Astrocyte of the hippocampus (primary cell): ENCODE measurements around the gene OPALIN.
A peak's percentile ranks its signal among the peaks of the same experiment; 100 is the strongest.

Experiments
- DNase-seq: peaks from one replicate; pipeline ENCODE4 v3.0.0; 2011; ENCODE audit warnings: low read depth, low spot score

Gene OPALIN, protein sequence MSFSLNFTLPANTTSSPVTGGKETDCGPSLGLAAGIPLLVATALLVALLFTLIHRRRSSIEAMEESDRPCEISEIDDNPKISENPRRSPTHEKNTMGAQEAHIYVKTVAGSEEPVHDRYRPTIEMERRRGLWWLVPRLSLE

DNA sequence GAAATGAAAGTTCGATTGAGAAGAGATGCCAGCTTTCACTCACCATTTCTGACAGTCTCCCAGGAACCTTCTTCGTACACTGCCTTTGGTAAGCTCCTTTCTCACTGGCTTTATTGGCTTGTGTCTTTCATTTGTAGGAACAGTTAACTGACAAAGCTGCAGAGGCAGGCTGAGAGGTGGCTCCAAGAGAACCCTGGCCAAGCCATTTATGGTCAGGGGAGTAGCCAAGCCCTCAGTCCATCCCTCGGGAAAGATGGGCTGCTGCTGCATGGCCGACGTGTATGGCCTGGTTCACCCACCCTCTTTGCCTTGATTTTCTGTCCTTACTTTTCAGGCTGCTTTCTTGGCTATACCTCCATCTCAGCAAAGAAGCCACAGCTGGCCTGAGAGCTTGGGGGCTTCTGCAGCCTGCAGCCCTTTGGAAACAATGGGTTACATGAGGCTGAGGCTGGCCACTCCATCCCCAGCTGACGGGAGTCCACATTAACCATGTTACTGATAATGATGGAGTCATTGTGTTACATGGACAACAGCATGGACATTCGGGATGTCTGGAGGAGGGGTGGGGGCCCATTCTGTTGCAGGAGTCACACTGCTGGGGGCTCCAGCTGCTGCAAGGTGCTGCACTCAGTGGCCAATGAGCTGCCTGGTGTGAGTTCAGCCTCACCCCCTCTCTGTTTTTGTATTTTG is at the start of gene OPALIN:
Gene OPALIN, minus strand, starts transcription at position 152 of the 690 bp plus-strand sequence. Its CDS starts 106 bp downstream, at position 46.
- DNase-seq = no peak

DNA sequence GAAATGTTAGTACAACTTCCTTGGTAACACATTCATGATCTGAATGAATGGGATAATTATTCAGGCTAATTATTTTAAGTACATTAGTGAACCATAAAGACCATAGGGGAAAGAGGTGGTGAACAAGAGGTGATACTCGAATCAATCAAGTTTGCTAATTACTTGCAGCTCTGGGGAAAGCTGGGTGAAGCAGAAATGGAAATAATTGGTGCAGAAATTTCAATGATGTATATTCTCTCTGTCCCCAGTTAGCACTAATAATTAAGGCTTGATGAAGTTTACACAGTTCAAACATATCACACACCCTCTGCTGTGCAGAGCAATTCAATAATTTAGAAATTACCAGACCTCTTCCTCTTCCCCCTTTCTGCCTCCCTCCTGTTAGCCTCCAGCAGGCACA is 49.4 kb upstream of the OPALIN start:
- no peak for DNase-seq

DNA sequence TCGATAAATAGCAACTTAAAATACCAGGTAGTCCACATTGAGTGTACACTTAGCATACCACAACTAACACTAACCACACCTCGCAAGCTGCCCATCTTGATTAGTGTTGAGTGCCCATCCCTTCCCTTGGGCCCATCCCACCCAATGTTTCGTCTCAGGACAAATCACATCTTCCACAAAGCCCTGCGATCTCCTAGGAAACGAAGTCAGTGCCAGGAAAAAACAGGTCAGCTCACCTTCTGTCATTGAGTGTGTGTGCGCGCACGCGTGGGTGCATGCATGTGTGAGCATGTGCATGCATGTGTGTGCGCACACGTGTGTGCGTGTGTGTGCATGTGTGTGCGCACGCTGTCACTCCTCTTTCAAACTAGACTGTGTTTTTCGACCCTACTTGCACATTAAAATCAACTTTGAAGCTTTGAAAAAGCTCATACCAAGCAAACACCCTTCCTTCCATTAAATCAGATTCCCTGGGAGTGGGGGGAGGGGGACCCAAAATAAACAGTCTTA is 48.8 kb upstream of the OPALIN start:
- no peak for DNase-seq

DNA sequence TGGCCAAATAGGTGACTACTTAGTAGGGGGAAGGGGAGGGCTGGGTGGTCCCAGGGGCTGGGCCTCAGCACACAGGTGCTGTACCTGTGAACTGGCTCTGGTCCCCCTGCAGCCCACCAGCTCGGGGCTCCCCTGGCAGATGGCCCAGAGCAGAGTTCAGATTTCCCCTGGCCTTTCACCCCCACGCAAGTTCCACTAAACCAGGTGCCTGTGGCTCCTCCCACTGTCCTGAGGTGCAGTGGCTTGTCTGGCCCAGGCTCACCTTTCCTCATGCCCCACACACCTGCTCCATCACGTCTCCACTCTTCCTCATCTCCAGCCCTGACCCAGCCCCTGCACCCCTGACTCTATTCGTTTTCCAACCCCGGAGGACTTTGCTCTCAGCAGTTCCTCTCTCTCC is 47.3 kb upstream of the OPALIN start:
- no peak for DNase-seq

DNA sequence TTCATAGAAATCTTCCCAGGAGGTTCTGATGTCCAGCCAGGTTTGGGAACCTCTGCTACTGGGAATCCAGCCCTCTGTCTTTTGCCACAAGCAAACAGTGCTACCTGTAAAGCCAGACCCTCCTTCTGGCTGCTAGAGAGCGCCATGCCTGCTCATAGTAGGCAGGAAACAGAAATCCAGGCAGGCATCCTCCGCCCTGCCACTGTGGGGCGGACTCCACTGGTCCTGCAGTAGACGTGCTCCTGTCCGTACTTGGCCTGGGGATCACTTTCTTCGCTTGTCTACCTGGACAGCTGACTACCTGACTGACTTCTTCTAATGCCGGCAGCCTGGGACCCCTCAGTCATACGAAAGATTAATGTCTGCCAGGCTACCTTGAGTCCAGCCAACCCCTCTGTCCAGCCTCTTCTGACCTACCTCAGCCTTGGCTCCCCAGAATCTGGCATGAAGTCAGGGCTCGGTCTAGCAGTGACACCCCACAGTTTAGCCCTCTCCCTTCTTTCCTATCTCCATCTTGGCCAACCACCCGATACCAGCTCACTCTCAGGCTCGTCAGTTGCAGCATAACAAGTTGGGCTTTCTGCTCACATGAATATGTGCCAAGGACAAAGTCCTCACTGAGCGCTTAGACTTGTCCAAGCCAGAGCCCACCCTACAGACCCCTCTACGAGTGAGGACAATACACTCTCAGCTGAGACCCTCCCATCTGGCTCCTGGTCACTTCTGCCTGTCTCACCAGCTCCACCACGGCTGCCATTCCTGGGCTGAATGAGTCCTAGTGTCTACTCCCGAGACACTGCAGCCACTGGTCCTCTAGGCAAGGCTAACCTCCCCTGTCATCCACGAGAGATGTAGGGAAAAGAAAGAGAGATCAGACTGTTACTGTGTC is 43.9 kb upstream of the OPALIN start:
- no peak for DNase-seq

DNA sequence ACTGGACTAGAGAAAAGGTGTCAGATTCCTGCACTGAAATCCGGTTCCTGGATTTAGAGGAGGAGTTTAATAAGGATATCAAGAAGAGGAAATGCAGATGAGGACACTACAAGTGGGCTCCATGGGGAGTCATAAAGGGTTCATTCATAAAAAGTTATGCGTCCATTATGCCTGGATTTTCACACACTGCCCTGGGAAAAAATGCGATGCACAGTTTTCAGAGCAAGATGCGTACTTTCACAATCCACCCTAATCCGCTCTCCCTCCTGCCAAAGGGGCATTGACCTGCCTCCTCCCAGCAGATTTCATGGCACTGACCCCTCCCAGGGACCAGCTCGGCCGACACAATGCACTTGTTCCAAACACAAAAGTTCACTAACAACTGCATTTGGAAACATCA is 42.2 kb upstream of the OPALIN start:
- DNase-seq = no peak

DNA sequence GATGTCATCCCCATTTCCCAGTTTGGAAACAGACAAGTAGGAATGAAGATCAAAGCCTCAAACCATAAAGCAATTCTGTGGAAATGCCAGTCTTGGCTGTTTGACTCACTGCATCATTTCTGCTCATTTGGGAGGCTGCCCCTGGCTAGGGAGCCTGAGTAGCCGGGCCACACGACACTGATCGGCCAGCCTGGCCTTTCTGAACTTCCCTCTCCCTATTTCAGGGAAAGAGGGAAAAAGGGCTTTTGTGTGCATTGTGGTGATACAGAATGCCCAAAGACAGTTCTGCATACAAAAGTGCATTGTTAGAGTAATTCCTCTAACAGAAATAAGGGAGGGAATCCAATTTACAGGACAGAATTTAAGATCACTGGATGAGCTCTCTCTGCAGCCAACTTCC is 41.7 kb upstream of the OPALIN start:
- DNase-seq = peak; percentile 15

DNA sequence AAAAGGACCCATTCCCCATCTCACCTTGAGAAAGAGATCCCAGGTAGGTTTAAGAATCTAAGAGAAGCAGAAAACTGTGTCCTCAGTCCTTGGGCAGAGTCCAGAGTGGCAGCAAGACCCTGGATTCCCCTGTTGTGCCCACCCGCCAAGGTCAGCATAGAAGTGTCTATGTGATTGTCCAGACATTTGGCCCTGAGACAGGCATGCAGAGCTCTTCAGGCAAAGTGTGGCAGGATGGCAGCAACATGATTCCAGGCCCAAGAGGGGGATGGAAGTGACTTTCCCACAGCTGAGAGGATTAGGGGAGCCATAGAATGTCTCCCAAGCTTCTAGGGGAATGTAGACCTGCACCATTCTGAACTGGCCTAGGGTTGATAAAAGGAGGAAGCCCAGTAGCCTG is 39.1 kb upstream of the OPALIN start:
- DNase-seq = no peak

DNA sequence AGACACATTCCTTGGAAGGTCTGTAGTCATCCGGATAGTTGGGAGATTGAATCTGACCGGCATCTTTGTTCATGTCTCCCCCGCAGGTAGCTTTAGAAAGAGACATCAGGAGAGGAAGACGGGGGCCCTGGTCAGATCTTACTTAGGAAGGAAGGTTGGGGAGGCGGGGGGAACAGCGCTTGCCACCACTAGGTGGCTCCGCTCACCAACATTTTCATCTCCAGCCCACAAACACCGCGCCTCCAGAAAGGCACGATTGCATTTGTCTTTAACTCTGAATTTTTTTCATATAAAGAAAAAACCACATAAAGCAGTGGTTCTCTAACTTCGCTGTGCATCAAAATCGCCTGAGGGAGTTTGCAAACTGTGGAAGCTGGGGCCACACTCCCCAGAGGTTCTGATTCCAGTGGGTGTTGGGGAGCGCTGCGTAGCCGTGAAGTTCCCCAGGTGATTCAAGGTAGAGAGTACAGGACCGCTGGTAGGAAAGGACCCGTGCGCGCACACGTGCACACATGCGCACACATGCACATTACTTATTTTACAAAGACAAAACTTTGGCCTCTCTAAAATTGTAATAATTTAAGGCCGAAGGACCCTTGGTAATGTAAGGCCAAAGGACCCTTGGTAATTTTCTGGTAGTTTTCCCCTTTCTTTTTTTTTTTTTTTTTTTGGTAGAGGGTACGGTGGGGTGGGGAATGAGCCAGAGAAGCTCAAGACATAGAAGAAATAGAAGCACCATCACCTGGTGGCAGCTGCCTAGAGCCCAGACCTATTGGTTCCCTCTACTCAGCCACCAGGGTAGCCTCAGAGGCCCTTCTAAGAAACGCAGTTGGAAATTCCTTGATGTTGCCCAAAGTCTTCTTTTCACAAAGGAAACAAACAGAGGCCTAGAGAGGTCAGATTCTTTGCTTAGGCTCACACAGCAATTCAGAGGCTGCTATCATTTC is 37.4 kb upstream of the OPALIN start:
- peak; percentile 87 for DNase-seq

DNA sequence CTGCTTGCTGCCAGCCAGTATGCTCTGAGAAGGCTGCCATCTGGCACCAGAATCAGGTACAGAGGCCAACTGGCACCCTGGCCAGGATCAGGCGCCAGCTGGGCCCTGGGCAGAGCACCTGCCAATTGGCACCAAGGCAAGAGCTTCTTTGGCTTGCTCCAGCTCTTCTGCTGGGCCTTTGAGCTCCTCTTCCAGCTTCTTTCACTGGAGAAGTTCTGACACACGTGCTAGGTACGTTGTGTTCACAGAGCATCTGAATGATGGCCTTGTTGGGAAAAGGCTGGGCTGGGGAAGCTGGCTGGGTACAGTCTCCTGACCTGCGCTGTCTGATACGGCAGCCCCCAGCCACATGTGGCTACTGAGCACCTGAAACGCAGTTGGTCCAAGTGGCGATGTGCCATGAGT is 31.7 kb upstream of the OPALIN start:
- DNase-seq = peak; percentile 16

DNA sequence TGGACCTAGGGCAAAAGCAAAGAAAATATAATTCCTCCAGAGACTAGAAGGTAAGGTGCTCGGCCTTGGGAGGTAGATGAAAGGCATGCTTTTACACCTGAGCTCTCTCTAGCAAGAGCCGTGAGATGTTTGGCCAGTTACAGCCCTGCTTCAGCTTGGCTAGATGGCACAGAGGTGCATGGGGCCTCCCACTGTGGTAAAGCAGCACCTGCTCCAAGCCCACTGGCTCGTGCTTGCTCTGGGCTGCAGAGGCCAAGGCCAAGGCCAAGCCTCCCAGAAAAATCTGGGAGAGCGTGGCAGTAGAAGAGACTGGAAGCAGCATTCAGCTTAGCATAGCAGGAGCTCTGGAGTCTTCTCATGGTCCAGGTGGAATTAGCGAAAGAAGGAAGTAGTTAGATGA is 31.0 kb upstream of the OPALIN start:
- DNase-seq = no peak

DNA sequence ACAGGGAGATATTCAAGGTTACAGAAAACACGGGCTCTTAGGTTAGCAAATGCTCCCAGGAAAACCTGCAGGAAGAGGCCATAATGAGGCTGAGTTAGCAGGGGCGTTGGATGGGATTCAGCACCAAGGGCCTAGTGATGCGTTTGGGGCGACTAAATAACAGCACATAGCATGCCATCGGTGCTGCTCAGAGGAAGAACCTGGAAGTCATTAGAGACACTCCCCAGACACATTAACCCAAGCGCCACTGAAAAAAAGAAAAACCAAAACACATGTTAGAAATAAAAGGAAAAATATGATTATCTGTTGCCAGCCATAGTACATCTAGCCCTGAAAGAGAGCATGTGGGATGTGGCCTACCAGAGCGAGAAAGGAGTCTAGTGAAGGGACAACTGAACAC is 28.8 kb upstream of the OPALIN start:
- peak; percentile 28 for DNase-seq

DNA sequence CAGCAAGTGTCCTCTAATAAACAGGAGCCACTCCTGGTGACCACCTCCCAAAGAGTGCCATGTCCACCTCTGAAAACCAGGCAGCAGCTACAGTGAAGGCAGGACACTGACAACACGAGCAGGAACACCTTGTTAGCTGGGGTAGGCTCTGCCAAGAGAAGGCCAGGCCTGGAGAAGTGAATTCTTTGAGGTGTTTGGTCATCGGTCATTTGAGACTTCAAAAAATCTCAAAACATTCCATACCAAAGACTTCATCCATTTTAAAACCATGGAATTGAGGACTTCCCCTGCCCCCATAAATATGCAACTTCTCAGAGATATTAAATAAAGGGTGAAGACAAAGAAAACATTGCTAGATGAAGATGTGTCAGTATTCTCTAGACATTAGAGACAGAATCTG is 28.4 kb upstream of the OPALIN start:
- peak; percentile 58 for DNase-seq

DNA sequence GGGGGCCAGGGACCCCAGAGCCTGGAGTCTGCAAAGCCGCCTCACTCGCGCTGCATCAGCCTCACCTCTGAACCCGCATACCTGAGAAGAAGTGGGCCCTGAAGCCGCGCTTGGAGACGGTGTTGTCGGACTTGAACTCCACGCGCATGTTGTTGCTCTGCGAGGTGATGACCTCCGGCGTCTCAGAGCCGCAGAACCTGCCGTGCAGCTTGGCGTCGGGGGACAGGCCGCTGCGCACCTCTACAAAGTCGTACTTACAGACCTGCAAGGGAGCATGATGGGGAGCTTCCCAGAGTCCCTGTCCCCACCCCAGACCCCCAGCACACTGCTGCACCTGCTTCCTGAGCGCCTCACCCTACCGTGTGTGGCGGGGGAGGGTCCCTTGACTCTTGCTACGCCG is 25.7 kb upstream of the OPALIN start:
- no peak for DNase-seq

DNA sequence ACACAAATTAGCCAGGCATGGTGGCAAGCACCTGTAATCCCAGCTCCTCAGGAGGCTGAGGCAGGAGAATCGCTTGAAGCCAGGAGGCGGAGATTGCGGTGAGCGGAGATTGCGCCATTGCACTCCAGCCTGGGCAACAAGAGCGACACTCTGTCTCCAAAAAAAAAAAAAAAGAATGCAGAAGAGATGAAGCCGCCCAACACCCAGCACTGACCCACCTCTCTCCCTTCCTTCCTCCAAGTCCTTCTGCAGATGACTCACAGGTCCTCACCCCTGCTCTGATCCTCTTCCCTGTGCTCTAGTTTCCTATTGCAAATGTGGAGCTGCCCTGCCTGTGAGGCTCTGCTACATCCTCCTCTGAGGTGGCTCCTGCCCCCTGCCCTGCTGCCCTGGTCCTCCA is 22.0 kb upstream of the OPALIN start:
- DNase-seq = no peak

DNA sequence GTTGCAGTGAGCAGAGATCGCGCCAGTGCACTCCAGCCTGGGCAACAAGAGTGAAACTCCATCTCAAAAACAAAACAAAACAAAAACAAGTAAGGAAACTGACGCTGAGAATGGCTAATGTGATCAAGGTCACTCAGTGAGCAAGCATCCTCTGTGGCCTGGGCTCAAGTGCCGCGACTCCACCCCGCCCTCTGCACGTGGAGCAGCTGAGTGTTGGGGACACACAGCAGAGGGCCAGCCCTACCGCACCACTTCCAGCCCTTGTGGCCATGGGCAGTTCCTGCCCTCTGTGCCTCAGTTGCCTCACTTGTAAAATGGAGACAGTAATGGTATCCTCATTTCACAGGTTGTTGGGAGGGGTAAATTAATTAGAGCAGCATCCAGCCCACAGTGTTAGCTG is 21.0 kb upstream of the OPALIN start:
- no peak for DNase-seq

DNA sequence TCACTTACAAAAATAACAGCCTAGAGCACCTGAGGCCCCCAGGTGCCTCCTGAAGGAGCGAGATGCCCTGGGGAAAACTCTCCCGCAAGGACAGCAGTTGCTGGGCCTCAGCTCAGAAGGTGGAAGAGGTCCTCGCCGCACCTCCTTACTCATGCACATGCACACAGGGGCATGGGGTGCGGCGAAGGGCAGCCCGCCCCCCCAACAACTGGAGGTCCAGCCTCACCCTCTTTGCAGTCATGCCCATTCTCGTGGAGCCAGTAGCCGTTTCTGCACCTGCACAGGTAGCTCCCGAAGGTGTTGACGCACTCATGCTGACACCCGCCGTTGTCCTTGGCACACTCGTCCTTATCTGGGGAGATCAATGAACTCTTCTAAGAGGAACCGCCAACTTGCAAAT is 19.9 kb upstream of the OPALIN start:
- no peak for DNase-seq

DNA sequence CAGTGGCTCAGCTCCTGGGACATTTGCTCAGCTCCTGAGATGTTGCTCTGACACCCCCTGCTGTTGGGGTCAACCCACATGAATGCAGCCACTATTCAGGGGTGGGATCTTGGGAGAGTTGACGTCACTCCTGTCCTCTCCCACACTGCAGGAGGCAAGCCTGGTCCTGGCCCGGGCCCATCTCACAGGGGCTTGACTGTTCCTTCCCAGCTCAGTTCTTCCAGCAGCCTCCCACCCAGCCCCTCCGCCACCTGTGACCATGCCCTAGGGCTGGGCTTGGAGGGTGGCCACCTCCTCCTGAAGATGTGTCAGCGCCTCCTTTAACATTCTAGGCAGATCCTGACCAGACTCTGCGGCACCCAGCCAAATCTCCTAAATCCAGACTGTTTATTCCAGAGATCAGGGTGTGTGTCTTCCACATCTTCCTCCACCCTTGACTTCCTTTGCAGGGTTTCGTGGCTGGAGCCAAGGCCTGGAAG is 19.1 kb upstream of the OPALIN start:
- peak; percentile 37 for DNase-seq

DNA sequence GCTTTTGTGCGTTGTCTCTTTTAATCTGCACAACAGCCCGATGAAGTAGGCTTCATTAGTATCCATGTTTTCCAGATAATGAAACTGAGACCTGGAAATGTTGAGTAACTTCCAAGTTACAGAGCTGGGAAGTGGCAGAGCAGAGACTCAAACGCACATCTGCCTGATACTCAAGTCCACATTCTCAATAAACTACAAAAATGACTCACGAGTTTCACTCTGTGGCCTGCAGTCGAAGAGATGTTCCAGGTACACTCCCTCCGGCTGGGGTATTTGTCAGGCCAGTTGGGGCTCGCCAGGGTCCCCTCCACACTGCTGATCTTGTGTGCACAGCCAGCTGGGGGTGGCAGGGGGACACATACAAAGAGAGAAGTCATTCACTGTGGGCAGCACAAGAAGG is 17.7 kb upstream of the OPALIN start:
- no peak for DNase-seq

DNA sequence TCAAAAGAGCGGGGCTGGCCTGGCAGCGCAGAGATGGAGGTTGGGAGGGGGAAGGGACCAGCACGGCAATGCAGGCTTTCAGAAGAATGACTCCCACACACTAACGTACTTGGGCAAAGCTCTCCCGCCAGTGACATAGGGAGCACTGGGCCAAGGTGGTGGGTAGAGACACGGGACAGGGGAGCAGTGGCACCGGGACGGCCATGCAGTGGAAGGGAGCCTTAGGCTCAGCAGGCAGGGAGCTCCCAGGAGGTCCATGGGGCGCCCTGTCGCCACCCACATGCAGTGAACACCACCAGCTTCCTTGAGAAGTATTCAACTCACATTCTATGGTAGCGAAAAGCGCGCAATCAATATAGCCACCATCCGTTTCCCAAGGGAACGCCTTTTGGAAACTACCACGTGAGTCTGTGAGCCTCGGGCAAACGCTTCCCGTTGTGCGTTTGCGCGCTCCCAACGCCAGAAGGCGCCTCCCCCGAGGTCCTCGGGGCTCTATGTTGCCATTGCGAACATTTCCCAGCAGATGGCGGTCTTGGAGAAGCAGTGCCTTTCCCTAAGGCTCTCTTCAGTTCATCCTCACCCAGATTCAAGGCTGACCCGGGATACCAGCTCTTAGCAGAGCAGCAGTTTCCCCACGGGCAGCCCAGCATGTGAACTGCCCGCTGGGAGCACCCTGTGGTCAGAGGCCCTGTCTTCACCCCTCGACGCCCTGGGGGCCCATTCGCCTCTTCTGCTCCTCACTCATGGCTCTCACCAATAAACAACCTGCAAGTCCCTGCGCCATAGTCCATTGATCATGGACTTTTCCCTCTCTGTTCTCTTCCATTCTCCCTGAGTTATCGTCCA is 16.4 kb upstream of the OPALIN start:
- DNase-seq = peak; percentile 95
